ENCODE results near the gene ENC1.

DNA sequence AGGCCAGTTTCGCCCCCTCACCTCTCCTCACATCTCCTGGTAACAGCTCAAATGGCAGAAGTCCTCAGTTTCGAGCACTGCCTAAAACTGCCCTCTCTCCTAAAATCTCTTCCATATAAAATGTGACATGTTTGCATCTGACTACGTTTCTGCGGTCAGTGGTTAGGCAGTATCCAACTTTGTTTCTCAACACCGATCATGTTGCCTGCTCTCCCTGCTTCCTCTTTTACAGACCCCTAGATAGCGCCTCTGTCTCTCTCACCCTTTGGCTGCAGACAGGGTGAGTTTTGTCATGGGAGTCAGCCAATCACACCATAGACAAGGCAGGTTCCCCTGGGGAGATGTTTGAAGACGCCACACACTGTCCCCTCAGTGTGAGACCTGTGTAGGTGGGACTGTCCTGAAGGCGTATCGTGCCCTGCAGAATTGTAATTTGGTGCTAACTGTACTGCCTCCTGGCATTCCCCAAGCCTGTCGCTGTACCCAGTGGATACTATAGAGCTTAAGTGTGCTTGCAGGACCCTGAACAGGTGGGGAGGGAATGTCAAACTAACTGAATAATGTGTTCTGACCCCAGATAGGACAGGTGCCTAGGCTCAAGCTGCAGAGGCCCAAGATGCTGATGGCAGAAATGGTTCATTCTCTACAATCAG is 45.6 kb upstream of the ENC1 start:
- TF ChIP-seq, protein P1, sequence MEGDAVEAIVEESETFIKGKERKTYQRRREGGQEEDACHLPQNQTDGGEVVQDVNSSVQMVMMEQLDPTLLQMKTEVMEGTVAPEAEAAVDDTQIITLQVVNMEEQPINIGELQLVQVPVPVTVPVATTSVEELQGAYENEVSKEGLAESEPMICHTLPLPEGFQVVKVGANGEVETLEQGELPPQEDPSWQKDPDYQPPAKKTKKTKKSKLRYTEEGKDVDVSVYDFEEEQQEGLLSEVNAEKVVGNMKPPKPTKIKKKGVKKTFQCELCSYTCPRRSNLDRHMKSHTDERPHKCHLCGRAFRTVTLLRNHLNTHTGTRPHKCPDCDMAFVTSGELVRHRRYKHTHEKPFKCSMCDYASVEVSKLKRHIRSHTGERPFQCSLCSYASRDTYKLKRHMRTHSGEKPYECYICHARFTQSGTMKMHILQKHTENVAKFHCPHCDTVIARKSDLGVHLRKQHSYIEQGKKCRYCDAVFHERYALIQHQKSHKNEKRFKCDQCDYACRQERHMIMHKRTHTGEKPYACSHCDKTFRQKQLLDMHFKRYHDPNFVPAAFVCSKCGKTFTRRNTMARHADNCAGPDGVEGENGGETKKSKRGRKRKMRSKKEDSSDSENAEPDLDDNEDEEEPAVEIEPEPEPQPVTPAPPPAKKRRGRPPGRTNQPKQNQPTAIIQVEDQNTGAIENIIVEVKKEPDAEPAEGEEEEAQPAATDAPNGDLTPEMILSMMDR (IDR thresholded peaks at IDR 0.05) = no peak
- TF ChIP-seq POLR2A (IDR thresholded peaks at IDR 0.05) = peak; percentile 13
